ENCODE results near the gene ST3GAL2. TPM values are rescaled to one million over a fixed set of nuclear protein-coding genes. Genes with fewer than 3 reads are reported as not detected.
A peak's percentile ranks its signal among the peaks of the same experiment; 100 is the strongest.

Gene ST3GAL2
- total RNA-seq, 1 experiment from 2014 or later: 13.6 TPM

DNA sequence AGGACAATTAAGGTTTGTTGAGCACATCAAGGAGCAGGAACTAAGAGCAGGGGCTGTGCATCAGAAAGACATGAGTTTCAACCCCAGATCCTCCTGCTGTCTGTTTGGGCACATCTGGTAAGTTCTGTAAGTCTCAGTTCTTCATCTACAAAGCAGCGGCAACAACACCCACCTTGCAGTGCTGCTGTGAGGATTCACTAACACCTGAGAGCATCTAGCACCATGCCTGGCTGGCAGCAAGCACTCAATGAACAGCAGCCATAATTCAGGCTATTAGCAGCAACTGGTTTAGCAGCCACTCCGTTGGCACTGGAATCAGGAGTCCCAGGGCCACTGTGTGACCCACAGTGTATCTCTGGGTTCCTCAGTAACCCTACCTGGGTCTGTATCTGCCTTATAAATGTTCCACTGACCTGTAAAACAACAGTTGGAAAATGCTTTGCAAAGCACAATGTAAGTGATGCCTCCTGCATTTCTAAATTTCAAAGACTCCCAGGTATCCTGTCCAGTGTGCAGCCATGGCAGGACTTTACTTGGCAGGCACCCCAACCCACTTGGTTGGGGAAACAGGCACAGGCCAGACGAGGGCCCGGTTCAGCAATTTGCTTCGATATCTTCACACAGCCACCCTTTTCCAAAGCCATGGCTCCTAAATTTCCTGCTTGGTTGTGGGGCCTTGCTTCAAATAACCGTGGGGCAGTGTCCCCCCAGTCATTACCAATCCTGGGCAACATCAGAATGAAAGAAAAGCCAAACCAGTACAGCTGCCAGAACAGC lies 4.2 kb downstream of the ST3GAL2 start:
- Histone ChIP-seq H3K27me3 (no peaks in the 10 kb centered on the region), H3K36me3 (no peaks in the 10 kb centered on the region), H3K4me3 (no peak overlapping the region), H3K27ac (no peak overlapping the region), H3K4me1 (peaks cover 25% of the 10 kb centered on the region), H3K9me3 (replicated peaks) (no peaks in the 10 kb centered on the region)
- DNase-seq: no peak

DNA sequence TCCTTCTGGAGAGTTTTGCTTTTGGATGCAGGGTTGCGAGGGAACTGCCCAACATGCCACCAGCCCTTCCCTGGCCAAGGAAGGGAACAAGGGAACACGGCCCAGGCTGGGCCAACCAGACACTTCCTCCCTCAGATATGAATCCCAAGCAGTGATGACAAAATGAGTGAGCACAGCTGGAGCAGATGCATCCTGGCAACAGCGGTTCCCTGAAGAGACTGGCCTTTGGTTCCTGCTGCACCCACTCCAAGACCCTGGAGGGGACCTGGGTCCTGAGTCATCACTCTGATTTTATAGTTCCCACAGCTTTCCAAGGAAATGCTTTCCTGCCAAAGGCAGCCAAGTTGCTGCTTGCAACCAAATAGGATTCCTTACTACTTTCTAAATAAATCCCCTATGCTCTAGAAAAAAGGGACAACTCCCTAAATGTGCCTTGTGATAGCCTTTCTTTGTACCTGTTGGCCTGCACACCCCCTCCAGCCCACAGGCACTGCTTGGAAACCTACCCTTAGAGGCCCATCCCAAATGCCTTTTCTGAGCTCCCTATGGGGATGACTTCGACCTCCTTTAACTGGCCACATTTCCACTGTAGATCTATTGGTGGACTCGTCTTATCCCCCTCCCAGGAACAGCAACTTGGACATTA lies 5.3 kb downstream of the ST3GAL2 start:
- Histone ChIP-seq H3K36me3 (no peaks in the 10 kb centered on the region), H3K4me3 (no peak overlapping the region), H3K4me1 (peaks cover 31% of the 10 kb centered on the region), H3K9me3 (replicated peaks) (no peaks in the 10 kb centered on the region), H3K27ac (peak overlapping the region; percentile 55), H3K27me3 (no peaks in the 10 kb centered on the region)
- peak in 1 of 2 experiments; percentile 45 for DNase-seq

DNA sequence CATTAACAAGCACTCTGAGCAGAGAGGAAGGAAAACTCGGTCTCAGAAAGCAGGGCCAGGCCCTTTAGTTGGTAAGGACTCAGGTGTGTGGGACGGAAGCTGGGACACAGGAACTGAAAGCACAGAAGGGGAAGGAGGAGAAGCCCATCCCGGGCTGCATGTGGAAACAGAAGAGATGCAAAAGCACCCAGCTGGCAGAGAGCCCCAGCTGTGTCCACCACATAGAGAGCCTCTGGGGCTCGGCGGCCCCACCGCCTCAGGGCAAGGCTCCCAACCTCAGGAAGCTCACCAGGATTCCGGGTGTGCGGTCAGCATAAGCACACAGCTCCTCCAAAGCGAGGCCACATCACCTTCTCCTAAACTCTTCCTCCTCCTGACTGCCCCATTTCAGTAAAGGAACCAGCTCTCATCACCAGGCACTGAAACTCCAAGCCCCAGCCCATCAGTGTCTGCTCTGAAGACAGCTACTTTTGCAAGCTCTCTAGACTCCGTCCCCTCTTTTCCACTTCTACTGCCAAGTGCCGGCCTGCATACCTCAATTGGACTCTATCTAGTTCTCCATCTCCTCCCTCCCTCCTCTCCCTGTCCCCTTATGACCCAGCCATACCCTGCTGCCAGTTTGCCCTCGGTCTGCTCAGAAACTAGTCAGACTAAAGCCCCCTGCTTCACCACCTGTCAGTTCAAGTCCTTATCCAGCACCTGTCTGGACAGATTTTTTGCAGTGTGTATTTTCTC lies 6.0 kb downstream of the ST3GAL2 start:
- H3K4me1 ChIP-seq: peaks cover 33% of the 10 kb centered on the region
- no peaks in the 10 kb centered on the region for H3K9me3 ChIP-seq (replicated peaks)
- H3K27me3 ChIP-seq: no peaks in the 10 kb centered on the region
- H3K4me3 ChIP-seq: 0 out of 2 replicates have a peak overlapping the region, but pooled peaks have one; percentile 10
- peak; percentile 73 to 77 for DNase-seq
- peak overlapping the region; percentile 55 for H3K27ac ChIP-seq
- no peaks in the 10 kb centered on the region for H3K36me3 ChIP-seq

DNA sequence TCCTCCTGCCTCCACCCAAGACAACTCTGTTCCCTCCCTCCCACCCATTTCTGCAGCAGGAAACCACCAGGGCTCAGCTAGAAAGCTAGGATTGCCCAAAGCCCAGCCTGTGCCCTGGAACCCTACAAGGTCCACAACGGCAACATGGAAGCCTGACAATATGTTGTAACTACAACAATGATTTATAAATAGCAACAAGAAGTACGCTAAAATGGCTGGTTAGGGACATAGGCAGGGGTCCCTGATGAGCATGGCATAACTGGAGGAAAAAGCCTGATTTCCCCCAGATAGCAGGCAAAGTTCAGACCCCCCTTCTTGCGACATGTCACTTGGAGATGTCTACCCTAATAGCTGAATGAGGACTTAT lies 6.6 kb downstream of the ST3GAL2 start:
- Histone ChIP-seq H3K36me3 (no peaks in the 10 kb centered on the region), H3K27me3 (no peaks in the 10 kb centered on the region), H3K9me3 (replicated peaks) (no peaks in the 10 kb centered on the region), H3K4me1 (peaks cover 38% of the 10 kb centered on the region), H3K4me3 (0 out of 2 replicates have a peak overlapping the region, but pooled peaks have one; percentile 10), H3K27ac (peak overlapping the region; percentile 55; the same call in 1 of the 2 replicates)
- no peak for DNase-seq

GRCh38 chr16:70430667-70431536 lies 8.0 kb downstream of the ST3GAL2 start:
- Histone ChIP-seq H3K4me3 (no peak overlapping the region), H3K27me3 (no peaks in the 10 kb centered on the region), H3K4me1 (peaks cover 32% of the 10 kb centered on the region), H3K9me3 (replicated peaks) (no peaks in the 10 kb centered on the region), H3K27ac (no peak overlapping the region), H3K36me3 (no peaks in the 10 kb centered on the region)
- no peak for DNase-seq

GRCh38 chr16:70429888-70430666 lies 8.8 kb downstream of the ST3GAL2 start:
- no peaks in the 10 kb centered on the region for H3K36me3 ChIP-seq

GRCh38 chr16:70428178-70428998 lies 10.5 kb downstream of the ST3GAL2 start:
- DNase-seq: peak; percentile 85 to 88
- H3K27ac ChIP-seq: peak overlapping the region; percentile 71
- H3K27me3 ChIP-seq: no peaks in the 10 kb centered on the region
- H3K4me3 ChIP-seq: peak overlapping the region; percentile 13
- H3K36me3 ChIP-seq: no peaks in the 10 kb centered on the region
- no peaks in the 10 kb centered on the region for H3K9me3 ChIP-seq (replicated peaks)
- peaks cover 24% of the 10 kb centered on the region for H3K4me1 ChIP-seq

More at GRCh38 chr16:70429888-70430666, 8.8 kb downstream of the ST3GAL2 start:
- H3K4me3 ChIP-seq: no peak overlapping the region
- peaks cover 32% of the 10 kb centered on the region for H3K4me1 ChIP-seq
- no peaks in the 10 kb centered on the region for H3K9me3 ChIP-seq (replicated peaks)
- H3K27ac ChIP-seq: no peak overlapping the region
- no peak for DNase-seq
- H3K27me3 ChIP-seq: no peaks in the 10 kb centered on the region

DNA sequence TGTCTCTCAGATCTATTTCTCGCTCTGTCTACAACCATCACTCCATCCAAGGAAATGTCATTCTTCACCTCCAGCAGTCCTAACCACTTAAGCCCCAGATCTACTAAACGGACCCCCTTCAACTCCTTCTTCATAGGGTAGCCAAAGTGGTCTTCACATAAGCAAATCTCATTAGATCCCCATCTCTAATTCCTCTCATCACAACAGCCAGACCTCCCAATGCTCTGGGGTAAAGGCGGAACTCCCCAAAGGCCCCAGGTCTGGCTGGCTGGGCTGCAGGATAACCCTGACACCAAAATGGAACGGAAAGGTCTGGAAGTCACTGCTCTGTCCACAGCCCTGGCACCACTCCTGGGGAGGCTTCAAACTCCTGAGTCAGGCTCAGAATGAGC lies 11.1 kb downstream of the ST3GAL2 start:
- H3K4me3 ChIP-seq: no peak overlapping the region; the same call in 1 of the 2 replicates
- no peaks in the 10 kb centered on the region for H3K27me3 ChIP-seq
- no peaks in the 10 kb centered on the region for H3K36me3 ChIP-seq
- H3K4me1 ChIP-seq: peaks cover 18% of the 10 kb centered on the region
- peak overlapping the region; percentile 71 for H3K27ac ChIP-seq
- no peaks in the 10 kb centered on the region for H3K9me3 ChIP-seq (replicated peaks)
- DNase-seq: no peak

DNA sequence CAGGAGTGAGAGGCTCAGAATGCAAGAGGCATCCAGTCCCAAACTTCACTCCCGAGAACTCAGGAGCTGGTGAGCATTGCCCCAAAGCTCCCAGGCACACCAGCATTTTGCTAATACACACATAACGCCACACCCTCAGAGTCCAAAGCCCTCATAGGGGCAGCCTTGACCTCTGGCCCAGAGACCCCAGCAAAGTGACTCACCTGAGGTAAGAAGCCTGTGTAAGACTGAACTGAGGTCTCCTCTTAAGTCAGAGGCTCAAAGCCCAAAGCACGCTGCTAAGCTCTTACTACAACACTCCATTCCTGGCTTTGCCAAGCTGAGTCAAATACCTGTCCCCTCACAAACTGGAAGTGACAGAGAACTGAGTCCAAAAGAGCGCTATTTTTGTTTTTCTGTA lies 16.4 kb downstream of the ST3GAL2 start:
- Histone ChIP-seq H3K27me3 (no peaks in the 10 kb centered on the region), H3K27ac (no peak overlapping the region), H3K9me3 (replicated peaks) (no peaks in the 10 kb centered on the region), H3K36me3 (no peaks in the 10 kb centered on the region), H3K4me1 (peaks cover 2% of the 10 kb centered on the region; the same call in 1 of the 2 replicates), H3K4me3 (no peak overlapping the region)
- DNase-seq: no peak

GRCh38 chr16:70421473-70422311 lies 17.2 kb downstream of the ST3GAL2 start:
- no peaks in the 10 kb centered on the region for H3K4me1 ChIP-seq
- no peaks in the 10 kb centered on the region for H3K9me3 ChIP-seq (replicated peaks)

DNA sequence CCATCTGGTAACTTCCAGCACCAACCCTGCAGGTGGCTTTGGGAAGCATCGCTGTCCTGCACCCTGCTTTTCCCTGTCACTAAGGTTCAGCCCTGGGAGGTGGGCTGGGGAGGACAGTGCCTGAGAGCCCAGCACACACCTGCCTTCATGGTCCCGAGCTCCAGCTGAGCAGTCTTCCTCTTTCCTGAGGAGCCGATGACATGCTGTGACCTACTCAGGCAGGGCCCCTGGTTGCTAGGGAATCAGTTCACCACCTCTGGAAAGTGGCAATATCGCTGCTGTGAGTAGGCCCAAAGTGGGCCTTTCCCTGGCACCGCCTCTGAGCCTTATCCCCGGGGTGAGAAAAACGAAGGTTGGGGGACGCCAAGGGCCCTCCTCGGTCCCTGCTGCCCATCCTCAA lies 17.9 kb downstream of the ST3GAL2 start:
- H3K4me1 ChIP-seq: no peaks in the 10 kb centered on the region
- DNase-seq: no peak
- no peaks in the 10 kb centered on the region for H3K36me3 ChIP-seq
- H3K9me3 ChIP-seq (replicated peaks): no peaks in the 10 kb centered on the region
- no peaks in the 10 kb centered on the region for H3K27me3 ChIP-seq
- no peak overlapping the region for H3K27ac ChIP-seq
- no peak overlapping the region for H3K4me3 ChIP-seq

More at GRCh38 chr16:70421473-70422311, 17.2 kb downstream of the ST3GAL2 start:
- DNase-seq: no peak
- no peaks in the 10 kb centered on the region for H3K27me3 ChIP-seq
- H3K4me3 ChIP-seq: no peak overlapping the region
- H3K36me3 ChIP-seq: no peaks in the 10 kb centered on the region
- H3K27ac ChIP-seq: no peak overlapping the region
